ENCODE data around the gene TLCD3A.
"Not testable (repeated sequence)": the region's sequence is repeated elsewhere in the genome, so short reads cannot be mapped to it uniquely, and the experiment has no call there.

Gene TLCD3A

GRCh38 chr17:732067-732901 is at the start of gene TLCD3A:
Gene TLCD3A, plus strand, starts transcription at chr17:732596. Its CDS starts 52 bp downstream, at chr17:732648.
- DNase-seq (ENCODE audit: low read depth), result no peak

GRCh38 chr17:683040-683439 is 49.4 kb upstream of the TLCD3A start:
- no peak for DNase-seq (ENCODE audit: low read depth)

GRCh38 chr17:683499-684254 is 48.7 kb upstream of the TLCD3A start:
- DNase-seq (ENCODE audit: low read depth), result no peak

DNA sequence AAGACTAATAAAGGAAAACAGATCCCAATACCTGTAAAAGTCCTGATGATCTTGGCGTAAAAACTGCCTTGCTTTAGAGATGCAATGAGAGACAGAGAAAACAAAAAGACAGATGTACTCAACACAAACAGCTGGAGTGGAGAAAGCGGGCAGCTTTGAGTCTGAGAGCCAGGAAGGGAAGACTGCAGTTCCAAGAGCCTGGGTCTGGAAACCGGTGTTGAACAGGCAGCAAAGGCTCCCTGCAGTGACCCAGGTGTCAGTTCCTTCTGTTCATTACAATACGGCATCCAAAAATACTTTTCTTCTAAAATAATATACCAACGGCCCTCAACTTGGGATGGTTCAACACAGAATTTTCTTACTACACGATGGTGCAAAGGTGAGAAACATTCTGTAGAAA is 47.4 kb upstream of the TLCD3A start:
- DNase-seq (ENCODE audit: low read depth), result no peak

- DNase-seq (ENCODE audit: low read depth), result no peak
Measured at GRCh38 chr17:688100-688989, 44.1 kb upstream of the TLCD3A start.

GRCh38 chr17:689556-690275 is 42.7 kb upstream of the TLCD3A start:
- DNase-seq (ENCODE audit: low read depth), result no peak

DNA sequence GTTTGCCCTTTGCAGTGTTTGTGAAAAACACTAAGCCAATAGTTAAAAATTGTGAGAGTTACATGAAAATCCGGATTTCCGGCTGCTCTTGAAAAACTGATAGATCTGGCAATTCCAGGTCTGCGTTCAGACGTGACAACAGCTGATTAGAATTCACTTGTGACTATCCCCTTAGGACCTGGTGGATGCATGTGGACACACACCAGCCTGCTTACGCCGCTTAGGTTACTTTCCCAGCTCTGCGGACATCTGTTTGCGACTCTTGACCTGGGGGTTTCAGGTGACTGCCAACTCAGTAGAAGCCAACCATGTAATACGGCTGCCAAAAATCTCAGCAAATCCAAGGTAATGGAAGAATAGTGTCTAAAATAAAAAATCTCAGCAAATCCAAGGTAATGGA is 42.0 kb upstream of the TLCD3A start:
- DNase-seq (ENCODE audit: low read depth), result no peak

DNA sequence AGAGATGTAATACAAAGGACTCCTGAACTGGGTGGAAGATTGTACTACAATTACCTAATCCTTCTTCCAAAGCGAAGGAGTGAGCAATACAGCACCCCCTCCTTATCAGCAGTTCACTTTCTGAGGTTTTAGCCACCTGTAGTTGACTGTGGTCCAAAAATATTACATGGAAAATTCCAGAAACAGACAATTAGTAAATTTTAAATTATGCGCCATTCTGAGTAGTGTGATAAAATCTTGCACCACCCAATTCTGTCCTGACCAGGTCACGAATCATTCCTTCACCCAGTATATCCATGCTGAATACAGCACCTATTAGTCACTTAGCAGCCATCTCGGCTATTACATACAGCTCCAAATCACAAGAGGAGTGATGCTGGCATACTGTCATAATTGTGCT is 41.0 kb upstream of the TLCD3A start:
- no peak for DNase-seq (ENCODE audit: low read depth)

DNA sequence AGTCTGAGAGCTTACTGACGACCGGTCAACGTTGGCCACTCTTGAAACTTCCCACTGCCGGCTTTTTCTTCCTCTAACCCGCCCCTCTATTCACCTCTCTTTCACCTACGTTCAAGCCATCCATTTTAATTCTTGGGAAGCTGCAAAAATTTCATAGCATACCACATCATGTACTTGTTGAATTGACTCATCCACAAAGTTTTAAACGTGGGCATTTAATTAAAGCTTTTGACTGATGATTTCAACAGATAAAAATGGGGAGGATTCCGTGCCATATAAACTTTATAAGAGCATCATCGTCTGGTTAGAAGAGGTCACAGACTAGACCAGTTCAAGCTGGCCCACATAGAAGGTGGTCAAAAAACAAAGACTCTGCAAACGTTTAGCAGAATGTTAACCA is 40.3 kb upstream of the TLCD3A start:
- DNase-seq (ENCODE audit: low read depth), result no peak

DNA sequence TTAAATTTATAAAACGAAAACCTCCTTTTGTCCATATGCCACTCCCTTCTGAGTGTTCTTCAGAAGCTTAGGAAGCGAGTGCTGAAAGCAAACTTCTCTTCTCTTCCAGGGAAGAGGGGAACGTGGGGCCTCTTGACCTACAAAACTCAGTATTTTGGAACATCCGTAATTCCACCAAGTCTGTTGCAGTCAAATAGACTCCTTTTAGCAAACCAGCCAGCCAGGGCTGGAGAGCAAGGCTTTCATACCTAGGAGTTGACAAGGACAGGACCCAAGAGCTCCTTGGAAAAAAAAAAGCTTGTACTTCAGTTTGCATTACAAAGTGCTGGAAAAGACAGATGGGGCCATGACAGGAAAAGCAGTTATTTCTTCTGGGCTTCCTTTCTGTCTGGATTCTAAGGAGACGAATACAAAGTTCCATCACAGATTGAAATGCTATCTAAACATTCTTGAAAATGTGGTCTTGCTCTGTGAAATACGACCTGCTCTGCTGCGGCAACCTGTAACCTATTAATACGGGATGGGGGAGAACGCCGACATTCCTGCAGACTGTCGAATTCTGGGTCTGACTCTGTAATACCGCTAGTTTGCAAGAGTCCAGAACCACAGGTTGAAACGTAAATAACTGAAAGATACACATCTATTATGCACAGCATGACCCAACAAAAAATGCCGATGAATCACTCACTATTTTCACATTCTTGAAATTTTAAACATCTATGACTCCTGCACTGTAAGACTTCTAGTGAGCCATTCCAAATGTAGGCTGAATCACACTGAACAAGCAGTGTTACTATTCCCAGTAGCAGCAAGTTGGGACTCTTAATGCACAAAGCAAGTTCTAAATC is 38.4 kb upstream of the TLCD3A start:
- DNase-seq (ENCODE audit: low read depth), result no peak

DNA sequence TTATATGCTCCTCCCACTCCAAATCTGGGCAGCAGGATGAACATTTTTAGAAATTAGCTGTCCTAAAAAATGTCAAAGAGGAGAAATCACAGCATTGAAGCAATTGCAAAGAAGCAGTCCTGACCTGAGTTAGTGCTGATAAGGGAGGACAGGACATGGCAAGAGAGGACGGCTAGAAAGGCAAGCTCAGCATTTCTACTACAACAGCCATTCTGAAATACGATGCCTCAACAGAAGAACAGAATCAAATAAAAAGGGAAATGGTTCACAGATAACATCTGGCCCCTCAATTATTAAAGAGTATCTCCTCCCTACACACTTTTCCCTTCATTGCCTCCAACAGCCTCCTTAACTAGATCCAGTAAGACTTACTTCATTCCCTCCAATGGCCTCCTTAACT is 36.0 kb upstream of the TLCD3A start:
- no peak for DNase-seq (ENCODE audit: low read depth)

DNA sequence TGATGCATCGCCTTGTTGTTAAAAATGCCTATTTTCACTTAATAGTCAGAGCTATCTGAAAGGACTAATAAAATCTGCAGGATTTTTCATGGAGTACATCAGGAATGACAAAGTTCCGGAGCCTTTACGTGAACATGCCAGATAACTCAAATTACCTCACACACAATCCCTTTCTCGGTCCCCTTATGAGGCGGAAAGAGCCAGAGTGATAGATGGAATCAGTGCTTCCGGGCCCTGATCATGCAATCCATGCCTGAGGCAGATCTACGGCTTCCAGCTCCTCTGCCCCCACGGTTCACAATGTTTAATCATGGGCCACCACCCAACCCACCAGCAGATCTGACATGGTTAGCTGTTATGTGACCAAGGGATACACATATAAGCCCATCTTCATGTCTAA is 34.7 kb upstream of the TLCD3A start:
- no peak for DNase-seq (ENCODE audit: low read depth)

DNA sequence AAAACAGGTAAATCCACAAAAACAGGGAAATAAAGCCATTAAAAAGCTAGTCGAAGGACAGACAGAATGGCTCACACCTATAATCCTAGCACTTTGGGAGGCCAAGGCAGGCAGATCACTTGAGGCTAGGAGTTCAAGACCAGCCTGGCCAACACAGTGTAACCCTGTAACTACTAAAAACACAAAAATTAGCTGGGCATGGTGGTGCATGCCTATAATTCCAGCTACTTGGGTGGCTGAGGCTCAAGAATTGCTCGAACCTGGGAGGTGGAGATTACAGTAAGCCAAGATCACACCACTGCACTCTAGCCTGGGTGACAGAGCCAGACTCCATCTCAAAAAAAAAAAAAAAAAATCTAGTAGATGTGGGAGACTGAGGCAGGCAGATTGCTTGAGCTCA is 34.3 kb upstream of the TLCD3A start:
- not testable (repeated sequence) for DNase-seq (ENCODE audit: low read depth)

- no peak for DNase-seq (ENCODE audit: low read depth)
Measured at GRCh38 chr17:699345-699744, 33.1 kb upstream of the TLCD3A start.

DNA sequence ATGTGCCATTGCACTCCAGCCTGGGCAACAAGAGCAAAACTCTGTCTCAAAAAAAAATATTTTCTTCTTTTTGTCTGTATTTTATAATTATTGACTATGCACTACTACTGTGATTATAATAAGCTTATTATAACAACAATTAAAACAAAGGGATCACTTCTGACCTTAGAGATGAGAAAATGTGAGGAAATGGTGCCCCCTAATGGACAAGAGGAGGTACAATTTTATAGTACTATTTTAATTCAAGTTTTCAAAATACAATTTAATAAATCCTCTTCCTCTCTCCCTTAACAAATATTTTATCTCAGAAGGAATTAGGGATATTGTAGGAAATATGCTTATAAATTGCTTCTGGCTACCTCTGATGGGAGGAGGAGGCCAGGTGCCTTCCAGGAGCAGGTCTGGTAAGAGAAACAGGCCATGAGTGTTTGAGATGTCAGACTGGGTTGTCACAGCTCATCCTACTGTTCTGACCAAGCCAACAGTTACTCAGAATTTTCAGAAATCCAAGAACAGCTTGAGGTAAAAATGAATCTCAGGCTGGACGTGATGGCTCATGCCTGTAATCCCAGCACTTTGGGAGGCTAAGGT is 31.8 kb upstream of the TLCD3A start:
- DNase-seq (ENCODE audit: low read depth), result no peak

DNA sequence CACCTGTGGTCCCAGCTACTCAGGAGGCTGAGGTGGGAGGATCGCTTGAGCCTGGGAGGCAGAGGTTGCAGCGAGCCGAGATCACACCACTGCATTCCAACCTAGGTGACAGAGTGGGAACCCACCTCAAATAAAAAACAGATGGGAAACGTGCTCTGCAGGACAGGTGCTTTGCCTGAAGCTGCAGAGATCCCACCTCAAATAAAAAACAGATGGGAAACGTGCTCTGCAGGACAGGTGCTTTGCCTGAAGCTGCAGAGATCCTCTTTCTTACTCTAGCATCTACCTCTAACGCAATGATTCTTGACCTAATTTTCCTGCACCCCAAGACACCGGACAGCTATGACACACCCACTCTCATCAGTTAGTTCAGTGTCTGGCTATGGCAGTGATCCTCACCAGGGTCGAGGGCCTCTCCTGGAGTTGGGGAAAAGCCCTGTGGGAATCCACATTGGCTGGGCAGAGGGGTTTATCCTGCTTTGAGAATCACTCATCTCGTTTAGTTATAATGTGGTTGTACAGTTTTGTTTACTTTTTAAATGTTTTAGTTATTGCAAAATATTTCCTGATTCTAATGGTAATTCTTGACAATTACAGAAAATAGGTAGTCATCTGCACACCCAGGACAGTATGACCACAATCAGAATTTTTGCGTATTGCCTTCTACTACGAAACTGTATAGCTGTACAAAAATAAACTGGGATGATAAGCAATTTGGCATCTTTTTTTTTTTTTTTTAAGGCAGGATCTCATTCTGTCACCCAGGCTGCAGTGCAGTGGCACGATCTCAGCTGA is 29.1 kb upstream of the TLCD3A start:
- DNase-seq (ENCODE audit: low read depth), result no peak

DNA sequence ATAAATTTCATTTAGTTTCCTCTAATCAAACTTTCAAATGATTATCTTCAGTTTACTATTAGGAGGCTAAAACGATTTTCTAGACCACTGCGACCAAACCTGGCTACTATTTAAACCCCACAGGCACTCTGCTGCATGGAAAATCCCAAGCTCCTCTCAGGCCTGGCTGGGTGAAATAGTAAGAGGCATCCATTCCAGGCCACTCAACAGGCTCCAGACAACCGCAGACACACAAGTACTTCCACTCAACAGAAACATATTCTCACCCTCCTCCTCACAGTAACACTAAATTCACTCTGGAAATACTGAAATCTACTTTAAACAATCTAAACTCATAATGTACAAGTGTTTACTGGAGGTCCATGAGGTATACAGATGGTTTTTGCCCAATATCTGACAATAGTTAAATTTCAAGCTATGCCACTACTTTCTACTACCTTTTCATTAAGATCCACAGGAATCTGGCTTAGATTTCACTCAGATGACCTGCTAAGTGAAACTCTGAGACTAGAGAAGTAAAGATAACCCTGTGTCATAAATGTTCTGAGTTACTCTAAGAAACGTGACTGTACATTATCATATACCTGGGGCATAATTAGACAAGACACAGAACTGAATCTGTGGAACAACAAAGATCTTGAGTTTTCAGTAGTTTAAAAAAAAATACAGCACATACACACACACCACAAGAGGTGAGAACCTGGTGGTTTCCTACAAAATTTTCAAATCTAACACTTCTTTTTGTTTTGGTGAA is 28.1 kb upstream of the TLCD3A start:
- no peak for DNase-seq (ENCODE audit: low read depth)

GRCh38 chr17:705011-705410 is 27.4 kb upstream of the TLCD3A start:
- DNase-seq (ENCODE audit: low read depth), result no peak

- DNase-seq (ENCODE audit: low read depth), result no peak
Measured at GRCh38 chr17:705863-706262, 26.5 kb upstream of the TLCD3A start.

Data from CMK (cell line).